Middle frontal gyrus (tissue), 1 donor: ENCODE results near the gene CTXN1.
"Not testable (repeated sequence)": the region's sequence is repeated elsewhere in the genome, so short reads cannot be mapped to it uniquely, and the experiment has no call there.

Source experiments
- DNase-seq: peaks from one replicate; pipeline ENCODE4 v3.0.0-alpha.2; 2015; ENCODE audit warnings: low spot score; ENCODE audit errors: extremely low spot score

Gene CTXN1

DNA sequence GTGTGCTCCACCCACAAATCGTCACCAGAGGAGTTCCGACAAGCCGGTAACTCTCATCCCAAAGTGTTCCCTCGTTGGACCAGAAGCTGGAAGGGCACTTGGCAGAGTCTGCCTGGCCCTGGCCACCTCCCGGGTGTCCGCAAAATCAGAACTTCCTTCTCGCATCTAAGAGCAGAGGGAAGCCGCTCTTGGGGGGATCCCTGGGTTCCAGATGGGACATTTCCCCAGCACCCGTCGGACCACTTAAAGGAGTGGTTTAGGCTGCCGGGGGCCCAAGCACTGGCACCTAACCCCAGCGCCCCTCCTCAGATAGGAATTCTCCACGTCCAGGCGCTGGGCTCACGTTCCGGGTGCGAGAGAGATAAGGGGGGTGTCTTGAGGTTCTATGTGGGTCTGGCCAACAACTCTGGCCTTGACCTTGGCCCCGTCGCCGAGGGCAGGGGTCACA is 23.1 kb downstream of the CTXN1 start:
- DNase-seq: no peak

- DNase-seq: no peak
Measured at GRCh38 chr19:7901337-7901736, 24.6 kb downstream of the CTXN1 start.

DNA sequence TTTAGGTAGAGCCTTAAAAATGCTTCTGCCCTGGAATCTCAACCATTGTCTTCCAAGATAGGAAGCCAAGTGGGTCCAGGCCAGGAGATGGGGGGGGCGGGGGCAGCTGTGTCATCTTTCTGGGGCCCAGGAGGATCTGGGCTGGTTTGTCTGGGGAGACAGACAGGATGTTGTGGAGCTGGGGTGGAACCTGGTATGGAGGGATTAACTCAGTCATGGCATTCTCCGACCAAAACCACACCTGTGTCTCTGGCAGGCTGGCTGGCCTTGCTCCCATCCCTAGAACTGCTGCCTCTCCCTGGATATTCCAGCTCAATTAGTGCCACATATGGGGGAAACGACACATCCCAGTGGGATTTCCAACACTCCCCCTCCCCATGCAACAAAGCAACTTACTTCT is 25.0 kb downstream of the CTXN1 start:
- no peak for DNase-seq

DNA sequence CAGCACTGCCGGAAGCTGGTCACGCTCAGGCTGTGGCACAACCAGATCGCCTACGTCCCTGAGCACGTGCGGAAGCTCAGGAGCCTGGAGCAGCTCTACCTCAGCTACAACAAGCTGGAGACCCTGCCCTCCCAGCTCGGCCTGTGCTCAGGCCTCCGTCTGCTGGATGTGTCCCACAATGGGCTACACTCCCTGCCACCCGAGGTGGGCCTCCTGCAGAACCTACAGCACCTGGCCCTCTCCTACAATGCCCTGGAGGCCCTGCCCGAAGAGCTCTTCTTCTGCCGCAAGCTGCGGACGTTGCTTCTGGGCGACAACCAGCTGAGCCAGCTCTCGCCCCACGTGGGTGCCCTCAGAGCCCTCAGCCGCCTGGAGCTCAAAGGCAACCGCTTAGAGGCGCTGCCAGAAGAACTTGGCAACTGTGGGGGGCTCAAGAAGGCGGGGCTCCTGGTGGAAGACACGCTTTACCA is 25.5 kb downstream of the CTXN1 start:
- DNase-seq: no peak

DNA sequence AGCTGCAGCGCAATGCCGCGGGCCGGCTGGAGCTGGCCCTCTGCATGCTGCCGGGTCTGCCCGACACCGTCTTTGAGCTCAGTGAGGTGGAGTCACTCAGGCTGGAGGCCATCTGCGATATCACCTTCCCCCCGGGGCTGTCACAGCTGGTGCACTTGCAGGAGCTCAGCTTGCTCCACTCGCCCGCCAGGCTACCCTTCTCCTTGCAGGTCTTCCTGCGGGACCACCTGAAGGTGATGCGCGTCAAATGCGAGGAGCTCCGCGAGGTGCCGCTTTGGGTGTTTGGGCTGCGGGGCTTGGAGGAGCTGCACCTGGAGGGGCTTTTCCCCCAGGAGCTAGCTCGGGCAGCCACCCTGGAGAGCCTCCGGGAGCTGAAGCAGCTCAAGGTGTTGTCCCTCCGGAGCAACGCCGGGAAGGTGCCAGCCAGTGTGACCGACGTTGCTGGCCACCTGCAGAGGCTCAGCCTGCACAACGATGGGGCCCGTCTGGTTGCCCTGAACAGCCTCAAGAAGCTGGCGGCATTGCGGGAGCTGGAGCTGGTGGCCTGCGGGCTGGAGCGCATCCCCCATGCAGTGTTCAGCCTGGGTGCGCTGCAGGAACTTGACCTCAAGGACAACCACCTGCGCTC is 26.1 kb downstream of the CTXN1 start:
- no peak for DNase-seq

GRCh38 chr19:7898967-7899366 is 27.0 kb downstream of the CTXN1 start:
- DNase-seq: no peak

DNA sequence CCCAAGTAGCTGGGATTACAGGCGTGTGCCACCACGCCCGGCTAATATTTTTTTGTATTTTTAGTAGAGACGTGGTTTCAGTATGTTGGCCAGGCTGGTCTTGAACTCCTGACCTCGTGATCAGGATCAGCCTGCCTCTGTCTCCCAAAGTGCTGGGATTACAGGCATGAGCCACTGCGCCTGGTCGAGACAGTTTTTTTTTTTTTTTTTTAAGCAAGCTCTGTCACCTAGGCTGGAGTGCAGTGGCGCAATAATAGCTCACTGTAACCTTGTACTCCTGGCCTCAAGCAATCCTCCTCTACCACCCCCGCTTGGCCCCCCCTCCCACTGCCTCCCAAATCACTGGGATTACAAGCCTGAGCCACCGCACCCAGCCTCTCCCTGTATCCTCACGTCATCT is 28.6 kb downstream of the CTXN1 start:
- DNase-seq: no peak

DNA sequence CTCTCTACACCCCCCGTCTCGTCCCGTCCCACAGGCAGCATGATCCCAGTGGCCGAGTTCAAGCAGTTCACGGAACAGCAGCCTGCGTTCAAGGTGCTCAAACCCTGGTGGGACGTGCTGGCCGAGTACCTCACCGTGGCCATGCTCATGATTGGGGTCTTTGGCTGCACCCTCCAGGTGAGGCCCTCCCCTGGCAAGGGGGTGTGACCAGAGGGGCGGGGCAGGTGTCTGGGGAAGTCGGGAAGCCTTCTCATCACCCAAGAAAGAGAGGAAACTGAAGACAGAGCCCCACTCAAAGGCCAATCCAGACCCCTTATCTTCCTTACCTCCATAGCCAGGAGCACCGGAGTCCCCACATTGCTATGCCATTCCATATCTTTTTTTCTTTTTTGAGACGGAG is 30.4 kb downstream of the CTXN1 start:
- DNase-seq: no peak

GRCh38 chr19:7894612-7895309 is 31.2 kb downstream of the CTXN1 start:
- no peak for DNase-seq

DNA sequence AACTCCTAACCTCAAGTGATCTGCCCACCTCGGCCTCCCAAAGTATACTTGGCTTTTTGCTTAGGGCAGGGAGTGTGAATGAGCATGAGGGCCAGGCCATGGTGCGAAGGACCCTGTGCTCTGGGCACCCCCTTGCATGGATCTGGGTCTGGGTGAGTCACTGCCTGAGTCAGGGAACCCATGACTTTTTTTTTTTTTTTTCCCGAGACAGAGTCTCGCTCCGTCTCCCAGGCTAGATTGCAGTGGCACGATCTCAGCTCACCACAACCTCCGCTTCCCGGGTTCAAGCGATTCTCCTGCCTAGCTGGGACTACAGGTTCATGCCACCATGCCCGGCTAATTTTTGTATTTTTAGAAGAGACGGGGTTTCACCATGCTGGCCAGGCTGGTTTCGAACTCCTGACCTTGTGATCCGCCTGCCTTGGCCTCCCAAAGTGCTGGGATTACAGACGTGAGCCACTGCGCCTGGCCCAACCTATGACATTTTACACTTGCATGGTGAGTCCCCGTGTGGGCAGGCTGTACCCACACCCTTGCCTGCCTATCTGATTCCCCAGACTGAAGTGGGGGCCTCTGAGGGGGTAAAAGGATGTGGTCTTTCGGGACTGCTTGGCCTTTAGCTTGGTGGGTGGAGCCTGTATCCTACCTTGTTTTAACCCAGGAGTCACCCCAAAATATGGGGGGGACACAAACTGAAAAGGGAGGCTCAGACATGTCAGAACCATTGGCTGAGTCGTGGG is 32.4 kb downstream of the CTXN1 start:
- DNase-seq: not testable (repeated sequence)

- no peak for DNase-seq
Measured at GRCh38 chr19:7888826-7889217, 37.1 kb downstream of the CTXN1 start.

GRCh38 chr19:7888145-7888825 is 37.6 kb downstream of the CTXN1 start, which contains the start of gene LRRC8E:
Gene LRRC8E, plus strand, starts transcription at chr19:7888510. Its CDS starts 7,094 bp downstream, at chr19:7895604.
- DNase-seq: no peak

- no peak for DNase-seq
Measured at GRCh38 chr19:7887408-7888144, 38.4 kb downstream of the CTXN1 start.

- no peak for DNase-seq
Measured at GRCh38 chr19:7885818-7886217, 40.1 kb downstream of the CTXN1 start.

DNA sequence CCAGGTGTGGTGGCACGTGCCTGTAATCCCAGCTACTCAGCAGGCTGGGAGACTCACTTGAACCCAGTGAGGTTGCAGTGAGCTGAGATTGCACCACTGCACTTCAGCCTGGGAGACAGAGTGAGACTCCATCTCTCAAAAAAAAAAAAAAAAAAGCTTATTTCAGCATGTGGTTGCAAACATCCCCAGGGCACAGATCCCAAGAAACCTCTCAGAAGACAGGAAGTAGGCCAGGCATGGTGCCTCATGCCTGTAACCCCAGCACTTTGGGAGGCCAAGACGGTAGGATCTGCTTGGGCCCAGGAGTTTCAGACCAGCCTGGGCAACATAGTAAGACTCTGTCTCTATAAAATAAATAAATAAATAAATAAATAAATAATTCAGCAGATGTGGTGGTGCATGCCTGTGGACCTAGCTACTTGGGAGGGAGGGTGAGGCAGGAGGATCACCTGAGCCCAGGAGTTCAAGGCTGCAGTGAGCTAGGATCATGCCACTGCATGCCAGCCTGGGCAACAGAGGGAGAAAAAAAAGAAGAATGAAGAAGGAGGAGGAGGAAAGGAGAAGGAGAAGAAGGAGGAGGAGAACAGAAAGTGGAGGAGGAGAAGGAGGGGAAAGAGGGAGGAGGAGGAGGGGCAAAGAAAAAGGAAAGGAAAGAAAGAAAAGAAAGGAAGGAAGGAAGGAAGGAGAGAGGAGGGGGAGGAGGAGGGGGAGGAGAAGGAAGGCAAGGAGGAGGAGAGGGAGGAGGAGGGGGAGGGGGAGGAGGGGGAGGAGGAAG is 42.0 kb downstream of the CTXN1 start:
- no peak for DNase-seq

GRCh38 chr19:7883105-7883504 is 42.8 kb downstream of the CTXN1 start:
- DNase-seq: no peak

DNA sequence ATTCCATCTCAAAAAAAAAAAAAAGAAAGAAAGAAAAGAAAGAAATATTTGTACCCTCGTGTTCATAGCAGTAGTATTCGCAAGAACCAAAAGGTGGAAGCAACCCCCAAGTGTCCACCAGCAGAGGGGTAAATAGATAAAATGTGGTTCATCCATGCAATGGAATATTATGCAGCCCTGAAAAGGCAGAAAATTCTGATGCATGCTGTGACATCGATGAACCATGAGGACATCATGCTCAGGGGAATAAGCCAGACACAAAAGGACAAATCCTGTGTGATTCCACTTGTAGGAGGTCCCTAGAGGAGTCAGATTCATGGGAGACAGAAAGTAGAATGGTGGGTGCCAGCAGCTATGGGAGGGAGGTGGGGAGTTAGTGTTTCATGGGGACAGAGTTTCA is 44.0 kb downstream of the CTXN1 start:
- DNase-seq: no peak

- DNase-seq: no peak
Measured at GRCh38 chr19:7879836-7880235, 46.1 kb downstream of the CTXN1 start.

DNA sequence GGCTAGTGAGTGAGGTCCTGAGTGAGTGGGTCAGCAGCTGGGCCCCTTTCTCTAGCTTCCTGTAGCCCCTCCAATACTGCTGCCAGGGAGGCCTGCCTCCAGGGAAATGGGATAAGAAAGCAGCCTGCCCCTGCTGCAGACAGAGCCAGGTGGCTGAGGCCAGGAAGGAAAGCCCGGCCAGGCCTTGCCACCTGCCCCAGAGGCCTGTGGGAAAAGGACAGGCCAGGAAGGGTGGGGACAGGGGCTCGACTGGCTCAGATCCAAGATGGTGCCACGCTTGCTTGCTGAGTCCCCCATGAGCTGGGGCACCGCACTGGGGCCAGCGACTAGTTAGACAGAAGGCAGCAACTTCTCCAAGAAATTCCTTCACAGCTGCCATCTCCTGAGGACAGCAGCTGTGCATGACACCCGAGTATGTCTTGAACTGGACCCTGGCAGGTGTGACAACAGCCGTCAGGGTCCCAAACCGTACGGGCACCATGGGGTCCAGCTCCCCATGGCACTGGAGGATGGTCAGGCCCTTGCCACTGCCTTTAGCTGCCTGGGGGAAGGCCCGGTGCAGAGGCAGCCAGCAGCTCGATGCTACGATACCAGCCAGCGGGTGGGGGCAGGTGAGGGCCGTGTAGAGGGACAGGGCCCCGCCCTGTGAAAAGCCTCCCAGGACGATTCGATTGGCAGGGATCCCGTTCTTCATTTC is 46.7 kb downstream of the CTXN1 start:
- DNase-seq: no peak
